GM23338 (cell line): Measurements from ENCODE around the gene GNA15.

Experiments used
- CTCF ChIP-seq, 2 experiments: fragments of 200-600 bp in 1 of 2; sonication (generic) in 1 of 2; conservative IDR thresholded peaks; 2 replicates each; pipeline versions ENCODE4 v1.5.1 to v1.6.1; 2016 to 2017; ENCODE audit warnings: antibody characterized with exemption in 2 of 2, low read depth in 2 of 2, mild to moderate bottlenecking in 2 of 2, moderate library complexity in 1 of 2
- EZH2 ChIP-seq: fragments of 200-600 bp; sonication (generic); IDR thresholded peaks from one replicate; pipeline ENCODE4 v1.8.0; 2017; ENCODE audit warnings: antibody characterized with exemption, mild to moderate bottlenecking, low read depth; ENCODE audit not compliant: unreplicated experiment
- EZH2phosphoT487 ChIP-seq: fragments of 200-600 bp; sonication (generic); IDR thresholded peaks from one replicate; pipeline ENCODE4 v1.8.1; 2018; ENCODE audit warnings: antibody characterized with exemption; ENCODE audit not compliant: unreplicated experiment
- JUNB ChIP-seq: IDR thresholded peaks from one replicate; pipeline ENCODE4 v1.6.1; 2016; ENCODE audit warnings: antibody characterized with exemption; ENCODE audit not compliant: unreplicated experiment
- POLR2AphosphoS5 ChIP-seq: IDR thresholded peaks from 2 replicates; pipeline ENCODE4 v1.6.1; 2016; ENCODE audit warnings: antibody characterized with exemption, low read depth
- REST ChIP-seq: IDR thresholded peaks from one replicate; pipeline ENCODE4 v1.6.1; 2018; ENCODE audit warnings: antibody characterized with exemption; ENCODE audit not compliant: unreplicated experiment
- STAT1 ChIP-seq: IDR thresholded peaks from one replicate; pipeline ENCODE4 v1.6.1; 2016; ENCODE audit warnings: antibody characterized with exemption; ENCODE audit not compliant: unreplicated experiment

- no peak for TF ChIP-seq REST
- no peak for TF ChIP-seq CTCF (conservative IDR thresholded peaks at IDR 0.05; ENCODE audit: low read depth in 2 of 2)
- TF ChIP-seq STAT1: no peak
- no peak for TF ChIP-seq EZH2phosphoT487
- TF ChIP-seq JUNB: no peak
- no peak for TF ChIP-seq POLR2AphosphoS5
- no peak for TF ChIP-seq EZH2
Observed at GRCh38 chr19:3105641-3106508, 30.0 kb upstream of the GNA15 start.
